HEK293 (cell line): ENCODE measurements around the gene MTHFD1L.

ENCODE experiments used
- CTCF ChIA-PET: fragments of 350-600 bp; formaldehyde crosslinking; extraction: SDS; loops from one replicate; lab custom pipeline; 2021; ENCODE audit warnings: antibody characterized with exemption; lab: Yijun Ruan, JAX
- POLR2A ChIA-PET: fragments of 300-600 bp; formaldehyde crosslinking; extraction: SDS; loops from one replicate; lab custom pipeline; 2020; ENCODE audit warnings: antibody characterized with exemption, inconsistent platforms; lab: Yijun Ruan, JAX
- H3K27ac ChIP-seq: fragments of 200-500 bp; sonication (Bioruptor generic); 2 replicates; pipeline ENCODE4 v1.5.1; 2014; ENCODE audit warnings: low read depth, low read length, control low read depth, inconsistent platforms; ENCODE audit errors: extremely low read depth
- H3K36me3 ChIP-seq, 2 experiments: fragments of 200-500 bp in 1 of 2; sonication (Bioruptor generic) in 1 of 2; 1 replicate in 1 of 2; 2 replicates in 1 of 2; pipeline ENCODE4 v1.5.1; 2014 to 2017; ENCODE audit warnings: inconsistent platforms in 2 of 2, low read length in 2 of 2; ENCODE audit not compliant: control insufficient read depth in 2 of 2, insufficient read depth in 1 of 2
- H3K4me1 ChIP-seq: fragments of 200-500 bp; sonication (Bioruptor generic); 2 replicates; pipeline ENCODE4 v1.5.1; 2014; ENCODE audit warnings: mild to moderate bottlenecking, low read length, inconsistent platforms; ENCODE audit not compliant: control insufficient read depth, insufficient read depth
- H3K4me3 ChIP-seq: 2 replicates; pipeline ENCODE4 v1.5.1; 2011; ENCODE audit warnings: low read depth, mild to moderate bottlenecking, control low read depth, low read length, moderate library complexity
- H3K9me3 ChIP-seq: fragments of 200-500 bp; sonication (Bioruptor generic); 2 replicates; pipeline ENCODE4 v1.5.1; 2014; ENCODE audit warnings: low read depth, low read length, inconsistent platforms; ENCODE audit not compliant: control insufficient read depth, insufficient read depth
- PRDM10 ChIP-seq: fragments of 450-650 bp; formaldehyde crosslinking; IDR thresholded peaks from 2 replicates; pipeline ENCODE4 v1.5.1; 2016; ENCODE audit warnings: missing biosample characterization, missing genetic modification characterization
- PRDM2 ChIP-seq: fragments of 450-650 bp; formaldehyde crosslinking; IDR thresholded peaks from 2 replicates; pipeline ENCODE4 v1.5.1; 2016; ENCODE audit warnings: missing biosample characterization, missing genetic modification characterization, borderline replicate concordance
- PRDM4 ChIP-seq: fragments of 450-650 bp; formaldehyde crosslinking; IDR thresholded peaks from 2 replicates; pipeline ENCODE4 v1.5.1; 2017; ENCODE audit warnings: missing biosample characterization, missing genetic modification characterization
- RBAK ChIP-seq: fragments of 450-650 bp; formaldehyde crosslinking; IDR thresholded peaks from 2 replicates; pipeline ENCODE4 v1.5.1; 2016; ENCODE audit warnings: missing biosample characterization, missing genetic modification characterization
- SCRT2 ChIP-seq: fragments of 450-650 bp; formaldehyde crosslinking; IDR thresholded peaks from 2 replicates; pipeline ENCODE4 v1.5.1; 2016; ENCODE audit warnings: missing biosample characterization, missing genetic modification characterization
- SP7 ChIP-seq: fragments of 450-650 bp; formaldehyde crosslinking; IDR thresholded peaks from 2 replicates; pipeline ENCODE4 v1.5.1; 2016; ENCODE audit warnings: missing biosample characterization, missing genetic modification characterization
- TRIM28 ChIP-seq: IDR thresholded peaks from 2 replicates; pipeline ENCODE4 v1.6.1; 2011; ENCODE audit warnings: low read length, control low read depth, borderline replicate concordance
- ZBTB7A ChIP-seq: fragments of 450-650 bp; formaldehyde crosslinking; IDR thresholded peaks from 2 replicates; pipeline ENCODE4 v1.5.1; 2016; ENCODE audit warnings: low read depth, missing biosample characterization, missing genetic modification characterization
- ZEB2 ChIP-seq: fragments of 450-650 bp; formaldehyde crosslinking; IDR thresholded peaks from 2 replicates; pipeline ENCODE4 v1.5.1; 2016; ENCODE audit warnings: missing biosample characterization, missing genetic modification characterization
- ZNF114 ChIP-seq: fragments of 450-650 bp; formaldehyde crosslinking; IDR thresholded peaks from 2 replicates; pipeline ENCODE4 v1.5.0; 2017; ENCODE audit warnings: missing biosample characterization, missing genetic modification characterization
- ZNF169 ChIP-seq: fragments of 450-650 bp; formaldehyde crosslinking; IDR thresholded peaks from 2 replicates; pipeline ENCODE4 v1.5.1; 2016; ENCODE audit warnings: missing biosample characterization, missing genetic modification characterization
- ZNF391 ChIP-seq: fragments of 450-650 bp; formaldehyde crosslinking; IDR thresholded peaks from 2 replicates; pipeline ENCODE4 v1.5.1; 2016; ENCODE audit warnings: low read depth, missing biosample characterization, missing genetic modification characterization, borderline replicate concordance
- ZNF548 ChIP-seq: fragments of 450-650 bp; formaldehyde crosslinking; IDR thresholded peaks from 2 replicates; pipeline ENCODE4 v1.5.1; 2016; ENCODE audit warnings: missing biosample characterization, missing genetic modification characterization
- ZNF621 ChIP-seq: fragments of 450-650 bp; formaldehyde crosslinking; IDR thresholded peaks from 2 replicates; pipeline ENCODE4 v1.5.1; 2017; ENCODE audit warnings: missing biosample characterization, missing genetic modification characterization
- ZNF624 ChIP-seq: fragments of 450-650 bp; formaldehyde crosslinking; IDR thresholded peaks from 2 replicates; pipeline ENCODE4 v1.5.1; 2017; ENCODE audit warnings: missing biosample characterization, missing genetic modification characterization
- ZSCAN5A ChIP-seq: fragments of 450-650 bp; formaldehyde crosslinking; IDR thresholded peaks from 2 replicates; pipeline ENCODE4 v1.5.1; 2016; ENCODE audit warnings: missing biosample characterization, missing genetic modification characterization
- ZXDB ChIP-seq: fragments of 450-650 bp; formaldehyde crosslinking; IDR thresholded peaks from 2 replicates; pipeline ENCODE4 v1.5.1; 2016; ENCODE audit warnings: missing biosample characterization, missing genetic modification characterization
- TF ChIP-seq, protein P1 (sequence below): fragments of 450-650 bp; formaldehyde crosslinking; IDR thresholded peaks from 2 replicates; pipeline ENCODE4 v1.5.1; 2016; ENCODE audit warnings: missing biosample characterization, missing genetic modification characterization
- TF ChIP-seq, protein P2 (sequence below): fragments of 450-650 bp; IDR thresholded peaks from 2 replicates; pipeline ENCODE4 v1.5.1; 2018; ENCODE audit warnings: missing biosample characterization, mild to moderate bottlenecking, missing genetic modification characterization
- TF ChIP-seq, protein P3 (sequence below): fragments of 450-650 bp; formaldehyde crosslinking; IDR thresholded peaks from 2 replicates; pipeline ENCODE4; 2016; ENCODE audit warnings: missing biosample characterization, missing genetic modification characterization

The MTHFD1L gene

GRCh38 chr6:151004383-151005024, 139.0 kb downstream of the MTHFD1L start:
- H3K9me3 ChIP-seq, result no peaks in the 10 kb centered on the region
- H3K4me3 ChIP-seq, result no peak overlapping the region
- H3K27ac ChIP-seq, result no peak overlapping the region
- H3K36me3 ChIP-seq, result no peaks in the 10 kb centered on the region
- H3K4me1 ChIP-seq, result peaks cover 10% of the 10 kb centered on the region
- ChIA-PET CTCF (interaction anchor here (1.1 to 3.7 kb wide), 4 partner anchors 10 to 363 kb away, joined by 3 to 45 read pairs (median 16); no protein-coding TSS in a partner anchor), POLR2A (no interaction called here)
- peak; percentile 61; the same call in 1 of the 2 replicates for TF ChIP-seq TRIM28
- peak; percentile 75; the same call in 1 of the 2 replicates for TF ChIP-seq ZEB2 (tag by site-specific recombination)
- no peak for TF ChIP-seq ZNF114
- TF ChIP-seq ZNF169, result no peak
- no peak for TF ChIP-seq RBAK (tag by site-specific recombination)
- TF ChIP-seq, protein P1, sequence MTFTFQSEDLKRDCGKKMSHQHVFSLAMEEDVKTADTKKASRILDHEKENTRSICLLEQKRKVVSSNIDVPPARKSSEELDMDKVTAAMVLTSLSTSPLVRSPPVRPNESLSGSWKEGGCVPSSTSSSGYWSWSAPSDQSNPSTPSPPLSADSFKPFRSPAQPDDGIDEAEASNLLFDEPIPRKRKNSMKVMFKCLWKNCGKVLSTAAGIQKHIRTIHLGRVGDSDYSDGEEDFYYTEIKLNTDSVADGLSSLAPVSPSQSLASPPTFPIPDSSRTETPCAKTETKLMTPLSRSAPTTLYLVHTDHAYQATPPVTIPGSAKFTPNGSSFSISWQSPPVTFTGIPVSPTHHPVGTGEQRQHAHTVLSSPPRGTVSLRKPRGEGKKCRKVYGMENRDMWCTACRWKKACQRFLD (tag by site-specific recombination), result no peak
- TF ChIP-seq PRDM4, result no peak
- TF ChIP-seq, protein P2, sequence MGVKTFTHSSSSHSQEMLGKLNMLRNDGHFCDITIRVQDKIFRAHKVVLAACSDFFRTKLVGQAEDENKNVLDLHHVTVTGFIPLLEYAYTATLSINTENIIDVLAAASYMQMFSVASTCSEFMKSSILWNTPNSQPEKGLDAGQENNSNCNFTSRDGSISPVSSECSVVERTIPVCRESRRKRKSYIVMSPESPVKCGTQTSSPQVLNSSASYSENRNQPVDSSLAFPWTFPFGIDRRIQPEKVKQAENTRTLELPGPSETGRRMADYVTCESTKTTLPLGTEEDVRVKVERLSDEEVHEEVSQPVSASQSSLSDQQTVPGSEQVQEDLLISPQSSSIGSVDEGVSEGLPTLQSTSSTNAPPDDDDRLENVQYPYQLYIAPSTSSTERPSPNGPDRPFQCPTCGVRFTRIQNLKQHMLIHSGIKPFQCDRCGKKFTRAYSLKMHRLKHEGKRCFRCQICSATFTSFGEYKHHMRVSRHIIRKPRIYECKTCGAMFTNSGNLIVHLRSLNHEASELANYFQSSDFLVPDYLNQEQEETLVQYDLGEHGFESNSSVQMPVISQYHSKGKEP (tag by site-specific recombination), result no peak
- TF ChIP-seq SCRT2 (tag by site-specific recombination), result no peak
- no peak for TF ChIP-seq PRDM2 (tag by site-specific recombination)
- TF ChIP-seq PRDM10 (tag by site-specific recombination), result no peak
- TF ChIP-seq ZNF624 (tag by site-specific recombination), result no peak
- TF ChIP-seq SP7 (tag by site-specific recombination), result peak; percentile 55
- no peak for TF ChIP-seq ZXDB (tag by site-specific recombination)
- TF ChIP-seq ZNF391 (tag by site-specific recombination), result no peak
- no peak for TF ChIP-seq ZNF548 (tag by site-specific recombination)
- TF ChIP-seq, protein P3, sequence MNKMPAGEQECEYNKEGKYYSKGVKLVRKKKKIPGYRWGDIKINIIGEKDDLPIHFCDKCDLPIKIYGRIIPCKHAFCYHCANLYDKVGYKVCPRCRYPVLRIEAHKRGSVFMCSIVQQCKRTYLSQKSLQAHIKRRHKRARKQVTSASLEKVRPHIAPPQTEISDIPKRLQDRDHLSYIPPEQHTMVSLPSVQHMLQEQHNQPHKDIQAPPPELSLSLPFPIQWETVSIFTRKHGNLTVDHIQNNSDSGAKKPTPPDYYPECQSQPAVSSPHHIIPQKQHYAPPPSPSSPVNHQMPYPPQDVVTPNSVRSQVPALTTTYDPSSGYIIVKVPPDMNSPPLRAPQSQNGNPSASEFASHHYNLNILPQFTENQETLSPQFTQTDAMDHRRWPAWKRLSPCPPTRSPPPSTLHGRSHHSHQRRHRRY (tag by site-specific recombination), result no peak
- no peak for TF ChIP-seq ZNF621 (tag by site-specific recombination)
- no peak for TF ChIP-seq ZSCAN5A
- TF ChIP-seq ZBTB7A (tag by site-specific recombination), result no peak
